HTR-8/SVneo (cell line): ENCODE data around the gene IL18BP.

Experiments
- DNase-seq: peaks from one replicate; pipeline ENCODE4 v3.0.0; 2011; ENCODE audit warnings: low spot score, mixed read lengths; ENCODE audit not compliant: insufficient read length
- FAIRE-seq: peaks from 2 replicates; lab custom pipeline; 2011; peaks lifted over from hg19 to GRCh38; lab: Jason Lieb, UNC

Gene IL18BP

GRCh38 chr11:71998649-71999310 lies at the start of gene IL18BP:
Gene IL18BP (plus strand): TSS chr11:71998909. CDS start chr11:71999985, 1,076 bp downstream.
- FAIRE-seq, result no peak
- no peak for DNase-seq

- no peak for DNase-seq
- FAIRE-seq, result no peak
Measured at GRCh38 chr11:71949034-71949433, 49.7 kb upstream of the IL18BP start.

- DNase-seq (no peak), FAIRE-seq (no peak)
Measured at GRCh38 chr11:71951741-71952310, 46.9 kb upstream of the IL18BP start.

- DNase-seq (no peak), FAIRE-seq (no peak)
Measured at GRCh38 chr11:71955898-71956456, 42.7 kb upstream of the IL18BP start.

- FAIRE-seq (peak; percentile 16), DNase-seq (no peak)
Measured at GRCh38 chr11:71962428-71963038, 36.2 kb upstream of the IL18BP start.

- DNase-seq, result no peak
- no peak for FAIRE-seq
Measured at GRCh38 chr11:71963468-71963867, 35.2 kb upstream of the IL18BP start.

- FAIRE-seq (no peak), DNase-seq (no peak)
Measured at GRCh38 chr11:71964641-71965040, 34.1 kb upstream of the IL18BP start.

- no peak for FAIRE-seq
- DNase-seq, result no peak
Measured at GRCh38 chr11:71971680-71972079, 27.0 kb upstream of the IL18BP start.

GRCh38 chr11:71976551-71976950 lies 22.2 kb upstream of the IL18BP start:
- no peak for DNase-seq
- FAIRE-seq, result no peak

- no peak for FAIRE-seq
- no peak for DNase-seq
Measured at GRCh38 chr11:71977090-71977489, 21.6 kb upstream of the IL18BP start.

- no peak for FAIRE-seq
- peak; percentile 60 for DNase-seq
Measured at GRCh38 chr11:71977743-71978418, 20.8 kb upstream of the IL18BP start.

- FAIRE-seq, result no peak
- DNase-seq, result no peak
Measured at GRCh38 chr11:71979094-71979493, 19.6 kb upstream of the IL18BP start.

- no peak for FAIRE-seq
- DNase-seq, result no peak
Measured at GRCh38 chr11:71979602-71980001, 19.1 kb upstream of the IL18BP start.

GRCh38 chr11:71986131-71986530 lies 12.6 kb upstream of the IL18BP start:
- no peak for FAIRE-seq
- no peak for DNase-seq

- no peak for FAIRE-seq
Measured at GRCh38 chr11:71987521-71987920, 11.2 kb upstream of the IL18BP start.

GRCh38 chr11:71988050-71988449 lies 10.7 kb upstream of the IL18BP start:
- DNase-seq, result no peak
- FAIRE-seq, result no peak

More at GRCh38 chr11:71987521-71987920, 11.2 kb upstream of the IL18BP start:
- no peak for DNase-seq

GRCh38 chr11:71990701-71991100 lies 8.0 kb upstream of the IL18BP start:
- DNase-seq (no peak), FAIRE-seq (no peak)

GRCh38 chr11:71991494-71991893 lies 7.2 kb upstream of the IL18BP start:
- no peak for DNase-seq
- no peak for FAIRE-seq

GRCh38 chr11:71992136-71992730 lies 6.5 kb upstream of the IL18BP start:
- FAIRE-seq (no peak), DNase-seq (no peak)

- DNase-seq, result no peak
- FAIRE-seq, result no peak
Measured at GRCh38 chr11:71994786-71995185, 3.9 kb upstream of the IL18BP start.
